GM21423 (cell line): ENCODE results near the gene SPTBN4.
"Not testable (repeated sequence)": the region's sequence is repeated elsewhere in the genome, so short reads cannot be mapped to it uniquely, and the experiment has no call there.

ENCODE experiments used
- ATAC-seq: cut with Tn5 transposase; IDR thresholded peaks from one replicate; pipeline ENCODE4 v1.9.1; 2021; ENCODE audit warnings: mild to moderate bottlenecking, moderate library complexity; ENCODE audit not compliant: unreplicated experiment

SPTBN4 gene

DNA sequence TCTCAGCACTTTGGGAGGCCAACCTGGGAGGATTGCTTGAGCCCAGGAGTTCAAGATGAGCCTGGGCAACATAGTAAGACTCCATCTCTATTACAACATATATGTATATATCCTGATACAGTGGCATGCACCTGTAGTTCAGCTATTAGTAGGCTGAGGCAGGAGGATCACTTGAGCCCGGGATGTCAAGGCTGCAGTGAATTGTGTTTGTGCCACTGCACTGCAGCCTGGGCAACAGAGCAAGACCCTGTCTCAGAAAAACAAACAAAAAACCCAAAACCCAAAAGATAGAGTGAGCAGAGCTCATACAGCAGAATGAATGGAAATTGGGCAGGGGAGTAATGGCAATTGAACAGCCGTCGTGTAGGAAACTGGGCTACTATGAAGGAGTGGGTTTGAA is 92.6 kb downstream of the SPTBN4 start:
- no peak for ATAC-seq

DNA sequence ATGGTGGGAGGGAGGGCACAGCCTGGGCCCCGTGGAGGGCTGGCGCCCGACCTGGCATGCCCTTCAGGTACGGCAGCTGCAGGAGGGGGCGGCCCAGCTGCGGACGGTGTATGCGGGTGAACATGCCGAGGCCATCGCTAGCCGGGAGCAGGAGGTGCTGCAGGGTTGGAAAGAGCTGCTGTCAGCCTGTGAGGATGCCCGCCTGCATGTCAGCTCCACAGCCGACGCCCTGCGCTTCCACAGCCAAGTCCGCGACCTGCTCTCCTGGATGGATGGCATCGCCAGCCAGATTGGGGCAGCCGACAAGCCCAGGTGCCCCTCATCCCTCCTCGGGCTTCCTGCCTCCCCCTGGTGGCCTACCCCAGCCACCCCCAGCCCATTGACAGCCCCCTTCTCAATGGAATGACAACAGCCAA is 93.3 kb downstream of the SPTBN4 start:
- no peak for ATAC-seq

DNA sequence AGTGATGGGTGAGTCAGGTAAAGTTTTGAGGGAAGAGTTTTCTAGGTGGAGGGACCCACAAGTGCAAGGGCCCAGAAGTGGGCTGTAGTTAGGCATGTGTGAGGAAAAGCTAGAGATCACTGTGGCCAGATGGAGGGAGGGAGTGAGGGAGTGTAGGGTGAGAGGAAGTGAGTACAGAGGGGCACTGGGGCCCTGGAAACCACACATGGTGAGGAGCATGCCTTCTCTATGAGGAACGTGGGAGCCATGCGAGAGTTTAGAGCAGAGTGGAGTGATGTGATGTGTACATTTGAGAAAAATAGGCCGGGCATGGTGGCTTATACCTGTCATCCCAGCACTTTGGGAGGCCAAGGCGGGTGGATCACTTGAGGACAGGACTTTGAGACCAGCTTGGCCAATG is 95.1 kb downstream of the SPTBN4 start:
- ATAC-seq: no peak

DNA sequence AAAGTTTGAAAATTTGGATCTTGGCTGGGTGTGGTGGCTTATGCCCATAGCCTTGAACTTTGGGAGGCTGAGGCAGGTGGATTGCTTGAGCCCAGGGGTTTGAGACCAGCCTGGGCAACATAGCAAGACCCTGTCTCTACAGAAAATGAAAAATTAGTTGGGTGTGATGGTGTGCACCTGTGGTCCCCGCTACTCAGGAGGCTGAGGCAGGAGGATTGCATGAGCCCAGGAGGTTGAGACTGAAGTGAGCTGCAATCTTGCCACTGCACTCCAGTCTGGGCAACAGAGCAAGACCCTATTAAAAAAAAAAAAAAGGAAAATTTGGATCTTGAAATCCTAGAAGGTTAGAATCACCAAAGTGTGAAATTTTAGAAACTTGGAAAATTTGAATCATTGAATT is 97.7 kb downstream of the SPTBN4 start:
- ATAC-seq: not testable (repeated sequence)

DNA sequence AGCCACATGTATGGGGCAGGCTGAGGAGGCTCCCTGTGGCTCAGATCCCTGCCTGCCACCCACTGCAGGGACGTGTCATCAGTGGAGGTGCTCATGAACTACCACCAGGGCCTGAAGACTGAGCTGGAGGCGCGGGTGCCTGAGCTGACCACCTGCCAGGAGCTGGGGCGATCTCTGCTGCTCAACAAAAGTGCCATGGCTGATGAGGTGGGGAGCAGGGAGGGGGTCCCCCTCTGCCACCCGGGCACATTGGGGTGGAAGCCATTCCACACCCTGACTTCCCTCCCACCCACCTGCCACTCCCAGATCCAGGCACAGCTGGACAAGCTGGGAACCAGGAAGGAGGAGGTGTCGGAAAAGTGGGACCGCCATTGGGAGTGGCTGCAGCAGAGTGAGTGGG is 98.6 kb downstream of the SPTBN4 start:
- ATAC-seq: no peak

DNA sequence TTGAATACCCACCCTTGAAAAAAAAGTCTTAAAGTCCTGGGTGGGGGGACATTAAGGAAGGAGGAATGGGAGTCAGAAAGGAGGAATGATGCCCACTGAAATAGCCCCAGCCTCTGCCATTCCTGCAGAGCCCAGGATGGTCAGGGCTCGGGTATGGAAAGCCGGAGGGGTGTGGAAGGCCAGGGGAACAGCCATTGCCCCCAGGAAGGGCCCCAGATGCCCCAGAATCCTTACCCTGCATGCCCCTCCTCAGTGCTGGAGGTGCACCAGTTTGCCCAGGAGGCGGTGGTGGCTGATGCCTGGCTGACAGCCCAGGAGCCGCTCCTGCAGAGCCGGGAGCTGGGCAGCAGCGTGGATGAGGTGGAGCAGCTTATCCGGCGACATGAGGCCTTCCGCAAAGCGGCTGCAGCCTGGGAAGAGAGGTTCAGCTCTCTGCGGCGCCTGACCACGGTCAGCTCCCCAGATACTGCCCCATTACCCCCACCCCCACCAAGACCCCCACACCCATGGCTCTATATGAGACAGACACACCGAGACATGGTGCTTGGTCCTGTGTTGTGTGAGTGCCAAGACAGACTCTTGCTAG is 99.2 kb downstream of the SPTBN4 start:
- ATAC-seq: no peak

DNA sequence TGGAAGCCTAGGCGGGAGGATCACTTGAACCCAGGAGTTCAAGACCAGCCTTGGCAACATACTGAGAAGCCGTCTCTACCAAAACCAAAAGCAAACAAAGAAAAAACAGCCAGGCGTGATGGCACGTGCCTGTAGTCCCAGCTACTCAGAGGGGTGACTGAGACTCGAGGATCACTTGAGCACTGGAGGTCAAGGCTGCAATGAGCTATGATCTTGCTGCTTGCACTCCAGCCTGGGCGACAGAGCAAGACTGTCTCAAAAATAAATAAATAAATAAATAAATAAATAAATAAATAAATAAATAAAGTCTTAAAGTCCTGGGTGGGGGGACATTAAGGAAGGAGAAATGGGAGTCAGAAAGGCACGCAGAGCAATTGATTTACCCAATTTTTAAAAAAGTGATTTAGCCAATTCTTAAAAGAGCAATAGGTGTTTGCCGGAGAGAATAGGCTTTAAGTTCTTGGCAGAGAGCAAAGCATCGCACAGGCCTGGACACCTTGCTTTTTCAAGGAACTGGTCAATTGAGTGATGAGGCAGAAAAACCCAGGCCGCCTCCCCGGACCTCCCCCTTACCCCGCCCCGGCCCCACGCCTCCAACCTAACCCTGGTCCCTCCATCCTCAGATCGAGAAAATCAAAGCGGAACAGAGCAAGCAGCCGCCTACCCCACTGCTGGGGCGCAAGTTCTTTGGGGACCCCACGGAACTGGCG is 100.4 kb downstream of the SPTBN4 start:
- no peak for ATAC-seq

DNA sequence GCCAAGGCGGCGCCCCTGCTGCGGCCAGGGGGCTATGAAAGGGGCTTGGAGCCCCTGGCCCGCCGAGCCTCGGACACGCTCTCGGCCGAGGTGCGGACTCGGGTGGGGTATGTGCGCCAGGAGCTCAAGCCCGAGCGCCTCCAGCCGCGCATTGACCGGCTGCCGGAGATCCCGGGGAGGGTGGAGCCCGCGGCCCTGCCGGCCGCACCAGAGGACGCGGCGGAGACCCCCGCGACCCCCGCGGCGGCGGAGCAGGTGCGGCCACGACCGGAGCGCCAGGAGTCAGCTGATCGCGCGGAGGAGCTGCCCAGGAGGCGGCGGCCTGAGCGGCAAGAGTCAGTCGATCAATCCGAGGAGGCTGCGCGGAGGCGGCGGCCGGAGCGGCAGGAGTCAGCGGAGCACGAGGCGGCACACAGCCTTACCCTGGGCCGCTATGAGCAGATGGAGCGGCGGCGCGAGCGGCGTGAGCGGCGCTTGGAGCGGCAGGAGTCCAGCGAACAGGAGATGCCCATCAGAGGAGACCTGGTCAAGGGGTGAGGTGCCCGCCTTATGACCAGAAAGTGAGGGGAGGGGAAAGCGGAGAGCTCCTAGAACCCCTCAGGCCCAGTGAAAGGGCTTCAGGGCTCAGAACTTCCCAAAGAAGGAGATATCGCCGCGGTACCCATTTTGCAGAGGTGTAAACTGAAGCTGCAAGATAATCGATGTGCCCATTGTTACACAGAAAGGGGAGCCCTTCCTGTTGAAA is 101.1 kb downstream of the SPTBN4 start:
- no peak for ATAC-seq

DNA sequence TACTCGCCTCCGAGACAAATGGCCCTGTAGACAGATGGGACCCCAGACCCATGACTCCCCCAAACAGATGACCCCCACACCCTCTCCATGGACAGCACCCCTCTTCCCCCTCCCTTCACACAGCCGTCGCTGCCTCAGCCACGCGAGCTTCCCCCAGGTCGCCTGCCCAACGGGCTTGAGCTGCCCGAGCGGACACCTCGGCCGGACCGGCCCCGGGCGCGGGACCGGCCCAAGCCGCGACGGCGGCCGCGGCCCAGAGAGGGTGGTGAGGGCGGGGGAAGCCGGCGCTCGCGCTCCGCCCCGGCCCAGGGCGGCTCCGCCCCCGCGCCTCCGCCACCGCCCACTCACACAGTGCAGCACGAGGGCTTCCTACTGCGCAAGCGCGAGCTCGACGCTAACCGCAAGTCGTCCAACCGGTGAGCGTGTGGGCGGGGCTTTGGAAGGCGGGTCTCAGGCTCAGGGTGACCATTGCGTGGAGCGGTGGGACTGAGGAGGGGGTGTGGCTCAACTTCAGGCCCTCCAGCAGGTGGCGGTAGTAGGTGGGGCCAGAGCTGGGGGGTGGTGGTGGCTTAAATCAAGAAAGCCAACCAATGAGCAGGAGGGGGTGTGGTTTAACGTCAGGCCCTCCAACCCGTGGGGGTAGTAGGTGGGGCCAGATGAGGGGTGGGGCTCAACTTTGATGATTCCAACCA is 103.7 kb downstream of the SPTBN4 start:
- ATAC-seq: peak; percentile 83

DNA sequence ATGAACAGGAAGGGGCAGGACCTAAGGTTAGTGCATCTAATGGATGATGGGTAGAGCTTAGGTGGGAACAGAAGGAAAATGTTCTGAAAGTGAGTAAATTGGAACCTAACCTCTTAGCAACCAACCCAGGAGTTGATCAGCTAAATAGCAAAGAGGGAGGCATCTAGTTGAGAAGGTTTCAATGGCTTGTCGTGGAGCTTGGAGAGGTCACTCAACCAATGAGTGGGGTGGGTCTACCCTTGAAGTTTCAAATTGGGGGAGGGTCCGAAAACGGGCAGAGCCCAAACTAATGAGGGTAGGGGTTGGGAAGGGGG is 104.2 kb downstream of the SPTBN4 start:
- ATAC-seq: no peak

DNA sequence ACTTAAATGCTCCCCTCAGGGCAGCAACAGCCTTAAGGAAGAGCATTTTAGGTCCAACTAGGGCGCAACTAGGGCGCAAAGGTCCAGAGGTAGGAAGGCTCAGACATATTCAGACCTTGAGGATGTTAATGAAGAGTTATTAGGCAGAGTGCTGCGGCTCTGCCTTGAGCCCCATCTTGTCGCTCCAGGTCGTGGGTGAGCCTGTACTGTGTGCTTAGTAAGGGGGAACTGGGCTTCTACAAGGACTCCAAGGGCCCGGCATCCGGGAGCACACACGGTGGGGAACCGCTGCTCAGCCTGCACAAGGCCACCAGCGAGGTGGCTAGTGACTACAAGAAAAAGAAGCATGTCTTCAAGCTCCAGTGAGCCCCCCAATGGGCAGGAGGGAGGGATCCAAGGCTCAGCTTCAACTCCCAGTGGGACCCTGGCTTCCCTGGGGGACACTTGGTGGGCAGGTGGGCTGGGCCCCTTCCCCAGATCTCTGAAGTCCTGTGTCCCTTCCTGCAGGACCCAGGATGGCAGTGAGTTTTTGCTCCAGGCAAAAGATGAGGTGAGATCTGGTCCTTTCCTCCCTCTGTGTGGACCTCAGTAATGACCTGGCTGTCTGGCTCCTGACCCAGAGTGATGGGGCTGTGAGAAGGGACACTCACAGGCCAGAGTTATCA is 105.2 kb downstream of the SPTBN4 start:
- ATAC-seq: no peak

DNA sequence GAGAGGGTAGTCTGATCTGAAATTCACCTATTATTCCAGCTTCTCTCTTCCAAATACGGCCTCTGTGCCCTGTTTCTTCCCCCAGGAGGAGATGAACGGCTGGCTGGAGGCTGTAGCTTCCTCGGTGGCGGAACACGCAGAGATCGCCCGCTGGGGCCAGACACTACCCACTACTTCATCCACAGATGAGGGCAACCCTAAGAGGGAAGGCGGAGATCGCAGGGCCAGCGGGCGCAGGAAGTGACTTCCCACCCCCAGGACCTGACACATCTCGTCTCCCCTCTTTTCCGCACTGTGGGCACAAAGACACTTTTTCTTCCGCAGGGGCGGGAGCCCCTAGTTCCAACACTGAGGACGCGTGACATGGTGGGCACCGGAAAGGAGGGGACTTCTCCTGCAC is 108.5 kb downstream of the SPTBN4 start:
- no peak for ATAC-seq

DNA sequence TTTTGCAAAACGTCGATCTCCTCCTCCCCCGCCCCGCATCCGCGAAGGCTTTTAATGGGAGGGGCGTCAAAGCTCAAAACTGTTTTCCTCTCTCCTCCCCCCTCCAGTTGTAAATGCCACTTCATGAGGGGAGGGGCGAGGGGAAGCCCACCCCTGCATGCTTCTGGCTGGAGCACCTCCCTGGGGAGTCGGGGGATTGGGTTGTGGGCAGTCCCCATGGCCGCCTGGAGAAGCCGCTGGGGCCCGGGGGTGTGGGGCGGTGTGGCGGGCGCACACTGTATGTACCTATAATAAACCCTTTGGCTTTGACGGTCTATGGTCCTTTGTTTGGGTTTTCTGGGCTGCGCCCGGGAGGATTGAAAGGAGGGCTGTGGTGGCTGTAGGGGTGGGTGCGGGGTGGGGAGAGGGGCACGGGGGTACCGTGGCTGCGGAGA is 109.4 kb downstream of the SPTBN4 start:
- peak; percentile 8 for ATAC-seq

DNA sequence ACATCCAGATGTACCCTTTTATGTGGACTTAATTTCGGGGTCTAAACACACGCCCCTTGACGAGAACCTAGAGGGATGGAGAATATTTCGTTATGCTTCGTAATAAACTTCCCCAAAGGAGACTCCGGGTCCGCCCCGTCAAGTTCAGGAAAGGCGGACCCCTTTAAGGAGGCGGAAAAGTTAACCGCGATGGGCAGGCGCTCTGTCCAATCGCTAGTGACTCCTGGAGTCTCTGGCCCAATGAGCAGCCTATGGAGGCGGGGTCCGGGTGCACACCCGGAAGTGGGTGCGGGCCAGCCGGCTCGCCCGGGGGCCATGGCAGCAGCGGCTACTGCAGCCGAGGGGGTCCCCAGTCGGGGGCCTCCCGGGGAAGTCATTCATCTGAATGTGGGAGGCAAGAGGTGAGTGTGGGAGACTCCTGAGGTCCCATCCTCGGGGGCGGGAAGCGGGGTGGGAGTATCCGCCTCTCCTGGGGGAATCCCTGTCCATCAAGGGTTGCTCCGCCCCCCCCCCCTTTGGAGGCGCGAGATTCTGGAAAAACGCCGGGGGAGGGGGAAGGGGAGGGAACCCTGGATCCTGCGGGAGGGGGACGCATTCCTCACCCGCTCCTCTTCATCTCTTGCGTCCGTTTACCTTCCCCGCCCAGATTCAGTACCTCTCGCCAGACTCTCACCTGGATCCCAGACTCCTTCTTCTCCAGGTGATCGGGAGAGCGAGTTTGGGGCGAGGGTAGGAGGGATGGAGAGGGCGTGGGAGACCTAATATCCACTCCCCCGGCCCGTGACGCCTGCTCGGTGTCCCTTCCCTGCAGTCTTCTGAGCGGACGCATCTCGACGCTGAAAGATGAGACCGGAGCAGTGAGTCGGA is 110.0 kb downstream of the SPTBN4 start, which contains the start of gene SHKBP1:
TSS of gene SHKBP1 (plus strand) at position 289 of the 867 bp plus-strand sequence. CDS start at position 316, 27 bp downstream.
- peak; percentile 93 for ATAC-seq

DNA sequence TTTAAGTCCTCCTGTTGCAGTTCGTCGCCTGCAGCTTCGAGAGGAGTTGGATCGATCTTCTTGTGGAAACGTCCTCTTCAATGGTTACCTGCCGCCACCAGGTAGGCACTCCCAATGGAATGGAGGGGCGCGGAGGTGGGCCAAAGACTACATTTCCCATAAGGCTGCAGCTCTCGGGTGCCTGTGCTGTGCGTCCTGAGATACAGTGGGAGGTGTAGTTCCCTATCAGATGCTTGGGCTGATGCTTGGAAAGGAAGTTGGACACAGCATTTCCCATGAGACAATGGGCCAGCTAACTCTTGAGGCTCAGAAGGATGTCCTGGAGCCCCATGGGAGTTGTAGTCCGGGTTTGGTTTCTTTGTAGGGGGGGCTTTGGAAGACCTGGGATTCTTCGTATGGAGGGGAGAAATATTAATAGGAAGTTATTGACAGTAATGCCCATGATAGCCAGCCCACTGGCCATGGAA is 111.7 kb downstream of the SPTBN4 start:
- no peak for ATAC-seq

DNA sequence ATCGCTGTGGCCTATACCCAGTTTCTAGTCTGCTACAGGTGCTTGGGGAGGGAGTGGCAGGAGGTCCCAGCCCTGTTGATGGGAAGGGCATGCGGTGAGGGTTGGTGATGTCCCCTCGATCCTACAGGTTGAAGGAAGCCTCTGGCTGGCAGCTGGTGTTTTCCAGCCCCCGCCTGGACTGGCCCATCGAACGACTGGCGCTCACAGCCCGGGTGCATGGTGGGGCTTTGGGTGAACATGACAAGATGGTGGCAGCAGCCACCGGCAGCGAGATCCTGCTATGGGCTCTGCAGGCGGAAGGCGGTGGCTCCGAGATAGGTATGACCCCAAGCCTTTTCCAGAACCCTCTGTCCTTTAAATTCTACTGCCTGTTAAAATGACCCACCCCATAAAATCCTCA is 113.8 kb downstream of the SPTBN4 start:
- no peak for ATAC-seq

DNA sequence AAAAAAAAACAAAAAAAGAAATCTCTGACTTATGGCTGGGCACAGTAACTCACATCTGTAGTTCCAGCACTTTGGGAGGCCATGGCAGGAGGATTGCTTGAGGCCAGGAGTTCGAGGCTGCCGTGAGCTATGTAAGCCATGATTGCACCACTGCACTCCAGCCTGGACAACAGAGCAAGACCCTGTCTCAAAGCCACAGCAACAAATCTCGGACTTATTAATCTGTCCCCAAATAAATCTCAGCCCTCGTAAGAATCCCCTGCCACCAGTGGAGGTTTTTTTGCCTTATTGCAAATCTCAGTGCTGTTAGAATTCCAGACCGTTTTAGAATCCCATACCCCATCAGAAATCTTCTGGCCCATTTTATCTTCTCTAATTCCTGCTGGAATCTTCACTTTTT is 114.7 kb downstream of the SPTBN4 start:
- ATAC-seq: no peak

DNA sequence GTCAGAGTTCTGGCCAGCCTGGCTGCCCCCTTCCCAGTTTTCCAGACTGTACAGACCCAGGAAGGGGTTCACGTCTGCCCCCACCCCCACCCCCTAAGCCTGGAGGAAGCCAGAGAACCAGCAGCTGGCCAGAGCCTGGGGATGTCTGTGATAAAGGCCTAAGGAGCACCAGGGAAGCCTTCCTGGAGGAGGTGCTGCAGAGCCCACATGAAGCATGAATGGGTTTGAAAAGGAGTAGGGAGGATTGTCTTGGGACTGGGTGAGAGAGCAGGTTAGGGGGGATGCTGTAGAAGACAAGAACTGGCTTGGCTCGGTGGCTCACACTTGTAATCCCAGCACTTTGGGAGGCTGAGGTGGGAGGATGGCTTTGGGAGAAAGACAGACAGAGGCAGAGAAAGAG is 115.7 kb downstream of the SPTBN4 start:
- no peak for ATAC-seq

DNA sequence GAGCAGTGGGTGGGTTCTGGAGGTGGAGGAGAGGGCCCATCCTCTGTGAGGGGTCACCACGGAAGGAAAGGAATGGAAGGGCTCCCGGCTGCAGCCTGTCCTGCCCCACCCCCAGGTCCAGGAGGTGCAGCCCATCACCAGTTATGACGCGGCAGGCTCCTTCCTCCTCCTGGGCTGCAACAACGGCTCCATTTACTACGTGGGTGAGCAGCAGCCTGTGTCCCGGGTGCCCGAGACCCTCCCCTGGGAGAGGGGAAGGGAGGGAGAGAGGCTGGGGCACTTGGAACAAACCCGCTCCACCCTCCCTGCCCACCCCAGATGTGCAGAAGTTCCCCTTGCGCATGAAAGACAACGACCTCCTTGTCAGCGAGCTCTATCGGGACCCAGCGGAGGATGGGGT is 116.5 kb downstream of the SPTBN4 start:
- ATAC-seq: no peak

DNA sequence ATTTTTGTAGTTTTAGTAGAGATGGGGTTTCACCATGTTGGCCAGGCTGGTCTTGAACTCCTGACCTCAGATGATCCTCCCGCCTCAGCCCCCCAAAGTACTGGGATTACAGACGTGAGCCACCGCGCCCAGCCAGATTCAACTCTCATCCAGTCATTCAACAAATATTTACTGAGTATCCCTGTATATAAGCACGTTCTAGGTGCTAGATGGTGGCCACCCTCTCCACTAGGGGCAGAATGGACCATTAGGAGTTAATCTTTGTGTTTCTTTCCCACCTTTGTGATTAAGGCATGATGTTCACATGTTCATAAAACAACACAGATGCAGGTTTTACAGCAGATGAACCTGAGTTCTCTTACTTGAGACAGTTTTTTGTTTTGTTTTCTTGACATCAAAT is 117.2 kb downstream of the SPTBN4 start:
- no peak for ATAC-seq
